ENCODE results near the gene IL17D.
A peak's percentile ranks its signal among the peaks of the same experiment; 100 is the strongest.

Gene IL17D

GRCh38 chr13:20714161-20714560 lies 10.7 kb downstream of the IL17D start:
- TF ChIP-seq CTCF (IDR thresholded peaks at IDR 0.05; ENCODE audit: low read depth, low read length), result no peak
- peak; percentile 75 for DNase-seq (ENCODE audit: low read depth, low spot score)
- in situ Hi-C loops (cut with HindIII; ENCODE audit: low sequenced_read_pairs), result no loop called here
- no peak overlapping the region for H3K4me3 ChIP-seq (ENCODE audit: low read depth, low read length)

- in situ Hi-C loops (cut with HindIII; ENCODE audit: low sequenced_read_pairs), result no loop called here
- no peak for TF ChIP-seq CTCF (IDR thresholded peaks at IDR 0.05; ENCODE audit: low read depth, low read length)
- DNase-seq (ENCODE audit: low read depth, low spot score), result peak; percentile 95
- no peak overlapping the region for H3K4me3 ChIP-seq (ENCODE audit: low read depth, low read length)
Observed at GRCh38 chr13:20714563-20715329, 11.2 kb downstream of the IL17D start.

GRCh38 chr13:20715330-20715712 lies 11.8 kb downstream of the IL17D start:
- no peak for TF ChIP-seq CTCF (IDR thresholded peaks at IDR 0.05; ENCODE audit: low read depth, low read length)
- DNase-seq (ENCODE audit: low read depth, low spot score), result peak; percentile 13
- H3K4me3 ChIP-seq (ENCODE audit: low read depth, low read length), result no peak overlapping the region
- in situ Hi-C loops (cut with HindIII; ENCODE audit: low sequenced_read_pairs), result no loop called here

GRCh38 chr13:20716951-20717350 lies 13.5 kb downstream of the IL17D start:
- no peak overlapping the region for H3K4me3 ChIP-seq (ENCODE audit: low read depth, low read length)
- TF ChIP-seq CTCF (IDR thresholded peaks at IDR 0.05; ENCODE audit: low read depth, low read length), result no peak
- DNase-seq (ENCODE audit: low read depth, low spot score), result no peak
- in situ Hi-C loops (cut with HindIII; ENCODE audit: low sequenced_read_pairs), result no loop called here

- DNase-seq (ENCODE audit: low read depth, low spot score), result no peak
- in situ Hi-C loops (cut with HindIII; ENCODE audit: low sequenced_read_pairs), result no loop called here
- TF ChIP-seq CTCF (IDR thresholded peaks at IDR 0.05; ENCODE audit: low read depth, low read length), result no peak
- H3K4me3 ChIP-seq (ENCODE audit: low read depth, low read length), result no peak overlapping the region
Observed at GRCh38 chr13:20717581-20718542, 14.4 kb downstream of the IL17D start.

- DNase-seq (ENCODE audit: low read depth, low spot score), result no peak
- H3K4me3 ChIP-seq (ENCODE audit: low read depth, low read length), result no peak overlapping the region
- in situ Hi-C loops (cut with HindIII; ENCODE audit: low sequenced_read_pairs), result no loop called here
- TF ChIP-seq CTCF (IDR thresholded peaks at IDR 0.05; ENCODE audit: low read depth, low read length), result no peak
Observed at GRCh38 chr13:20718958-20719566, 15.6 kb downstream of the IL17D start.
